Measurements from ENCODE around the gene C12orf57. TPM values are rescaled to one million over a fixed set of nuclear protein-coding genes. Genes with fewer than 3 reads are reported as not detected.

Gene C12orf57
- total RNA-seq, 1 donor from 2014 or later = 251 TPM

GRCh38 chr12:6948873-6949594, 5.2 kb downstream of the C12orf57 start:
- DNase-seq (peak; percentile 34), ATAC-seq (ENCODE audit: poor library complexity) (no peak)
- intact Hi-C loops (cut with DNase I) = loop anchor here (10.0 kb wide), 1 partner anchor 166 kb away; no protein-coding TSS in a partner anchor

- ATAC-seq (ENCODE audit: poor library complexity) (no peak), DNase-seq (no peak)
- intact Hi-C loops (cut with DNase I) = no loop called here
These were observed 6.6 kb downstream of the C12orf57 start for GRCh38 chr12:6950401-6950801.

- ATAC-seq (ENCODE audit: poor library complexity) (peak; percentile 61), DNase-seq (peak; percentile 86)
- intact Hi-C loops (cut with DNase I) = no loop called here
These were observed 7.2 kb downstream of the C12orf57 start, which contains the start of gene PTPN6 for GRCh38 chr12:6950811-6951540. PTPN6 (plus strand) TSS chr12:6951356; CDS start chr12:6951513, 157 bp downstream.

GRCh38 chr12:6951551-6952120, 7.8 kb downstream of the C12orf57 start:
- DNase-seq = no peak
- intact Hi-C loops (cut with DNase I) = no loop called here

GRCh38 chr12:6952121-6952862, 8.5 kb downstream of the C12orf57 start:
- ATAC-seq (ENCODE audit: poor library complexity) (no peak), DNase-seq (peak; percentile 26)
- intact Hi-C loops (cut with DNase I) = no loop called here

More at GRCh38 chr12:6951551-6952120, 7.8 kb downstream of the C12orf57 start:
- no peak for ATAC-seq (ENCODE audit: poor library complexity)

- ATAC-seq (ENCODE audit: poor library complexity) (no peak), DNase-seq (peak; percentile 35)
- intact Hi-C loops (cut with DNase I) = no loop called here
These were observed 9.1 kb downstream of the C12orf57 start for GRCh38 chr12:6952863-6953441.

GRCh38 chr12:6953442-6954315, 9.9 kb downstream of the C12orf57 start:
- DNase-seq = peak; percentile 74
- peak; percentile 58 for ATAC-seq (ENCODE audit: poor library complexity)
- intact Hi-C loops (cut with DNase I) = no loop called here

- DNase-seq (peak; percentile 31), ATAC-seq (ENCODE audit: poor library complexity) (no peak)
- intact Hi-C loops (cut with DNase I) = no loop called here
These were observed 10.7 kb downstream of the C12orf57 start for GRCh38 chr12:6954316-6955107.

- ATAC-seq (ENCODE audit: poor library complexity) (no peak), DNase-seq (no peak)
- intact Hi-C loops (cut with DNase I) = no loop called here
These were observed 11.5 kb downstream of the C12orf57 start for GRCh38 chr12:6955108-6956020.

- ATAC-seq (ENCODE audit: poor library complexity) (no peak), DNase-seq (peak; percentile 43)
- intact Hi-C loops (cut with DNase I) = no loop called here
These were observed 12.4 kb downstream of the C12orf57 start for GRCh38 chr12:6956021-6956727.

- DNase-seq = peak; percentile 39
- ATAC-seq (ENCODE audit: poor library complexity) = no peak
- intact Hi-C loops (cut with DNase I) = no loop called here
These were observed 13.4 kb downstream of the C12orf57 start for GRCh38 chr12:6957151-6957701.

- intact Hi-C loops (cut with DNase I) = no loop called here
- DNase-seq (peak; percentile 38), ATAC-seq (ENCODE audit: poor library complexity) (no peak)
These were observed 14.2 kb downstream of the C12orf57 start for GRCh38 chr12:6957741-6958608.

- DNase-seq (no peak), ATAC-seq (ENCODE audit: poor library complexity) (no peak)
- intact Hi-C loops (cut with DNase I) = no loop called here
These were observed 14.8 kb downstream of the C12orf57 start for GRCh38 chr12:6958609-6959057.

All from Right ventricle myocardium superior (tissue), 1 donor.